HL-60 (cell line): ENCODE data around the gene DSG1.
"Not testable (repeated sequence)": the region's sequence is repeated elsewhere in the genome, so short reads cannot be mapped to it uniquely, and the experiment has no call there.

Source experiments
- DNase-seq, 2 experiments: peaks; one replicate each; pipeline ENCODE4 v3.0.0-alpha.2; 2010 to 2020; ENCODE audit warnings: low read depth in 1 of 2, low spot score in 1 of 2
- H3K27ac ChIP-seq: fragments of 250-450 bp; sonication (Bioruptor Pico); replicated peaks from 2 replicates; pipeline ENCODE4 v1.5.1; 2020; ENCODE audit warnings: mild to moderate bottlenecking, moderate library complexity
- H3K27me3 ChIP-seq: fragments of 250-450 bp; sonication (Bioruptor Pico); 2 replicates; pipeline ENCODE4 v1.5.1; 2021; ENCODE audit warnings: mild to moderate bottlenecking, moderate library complexity; ENCODE audit not compliant: insufficient read depth, poor library complexity, severe bottlenecking
- H3K4me3 ChIP-seq: replicated peaks from 2 replicates; pipeline ENCODE4 v1.5.1; 2011; ENCODE audit warnings: mild to moderate bottlenecking, control low read depth, low read length; ENCODE audit not compliant: insufficient read depth
- GABPA ChIP-seq: IDR thresholded peaks from 2 replicates; pipeline ENCODE4 v1.6.1; 2012; ENCODE audit warnings: low read depth
- POLR2AphosphoS5 ChIP-seq: IDR thresholded peaks from 2 replicates; pipeline ENCODE4 v1.6.1; 2012; ENCODE audit warnings: low read depth
- SPI1 ChIP-seq: IDR thresholded peaks from 2 replicates; pipeline ENCODE4 v1.6.1; 2012; ENCODE audit warnings: low read depth, mild to moderate bottlenecking, borderline replicate concordance
- TF ChIP-seq, protein P1 (sequence below): IDR thresholded peaks from one replicate; pipeline ENCODE4 v1.5.1; 2011; ENCODE audit warnings: low read length, control low read depth, inconsistent platforms; ENCODE audit not compliant: insufficient read depth
- TF ChIP-seq, protein P2 (sequence below): IDR thresholded peaks from 2 replicates; pipeline ENCODE4 v1.6.1; 2012; ENCODE audit warnings: low read depth; ENCODE audit not compliant: insufficient replicate concordance

The DSG1 gene

DNA sequence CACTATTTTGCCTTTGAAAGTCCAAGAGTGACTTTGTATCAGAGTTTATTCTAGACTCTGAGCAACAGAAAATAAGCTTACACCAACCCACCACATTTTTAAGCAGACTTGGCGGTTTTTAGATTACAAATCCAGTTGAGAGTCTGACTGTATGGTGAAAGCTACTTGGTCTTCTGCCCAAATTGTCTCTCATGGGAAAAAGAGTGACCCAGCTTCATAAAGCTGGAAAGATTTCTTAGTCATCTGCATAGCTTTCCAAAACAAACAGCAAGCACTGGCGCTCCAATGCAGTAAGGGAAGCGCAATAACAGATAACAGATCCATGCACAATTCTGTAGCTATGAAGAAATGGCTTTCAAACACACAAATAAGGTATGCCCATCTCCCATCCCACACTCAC, 7.1 kb downstream of the DSG1 start:
- no peak for DNase-seq
- Histone ChIP-seq H3K4me3 (no peak overlapping the region), H3K27ac (no peak overlapping the region), H3K27me3 (peaks cover 5% of the 10 kb centered on the region)
- no peak for TF ChIP-seq POLR2AphosphoS5
- TF ChIP-seq, protein P1, sequence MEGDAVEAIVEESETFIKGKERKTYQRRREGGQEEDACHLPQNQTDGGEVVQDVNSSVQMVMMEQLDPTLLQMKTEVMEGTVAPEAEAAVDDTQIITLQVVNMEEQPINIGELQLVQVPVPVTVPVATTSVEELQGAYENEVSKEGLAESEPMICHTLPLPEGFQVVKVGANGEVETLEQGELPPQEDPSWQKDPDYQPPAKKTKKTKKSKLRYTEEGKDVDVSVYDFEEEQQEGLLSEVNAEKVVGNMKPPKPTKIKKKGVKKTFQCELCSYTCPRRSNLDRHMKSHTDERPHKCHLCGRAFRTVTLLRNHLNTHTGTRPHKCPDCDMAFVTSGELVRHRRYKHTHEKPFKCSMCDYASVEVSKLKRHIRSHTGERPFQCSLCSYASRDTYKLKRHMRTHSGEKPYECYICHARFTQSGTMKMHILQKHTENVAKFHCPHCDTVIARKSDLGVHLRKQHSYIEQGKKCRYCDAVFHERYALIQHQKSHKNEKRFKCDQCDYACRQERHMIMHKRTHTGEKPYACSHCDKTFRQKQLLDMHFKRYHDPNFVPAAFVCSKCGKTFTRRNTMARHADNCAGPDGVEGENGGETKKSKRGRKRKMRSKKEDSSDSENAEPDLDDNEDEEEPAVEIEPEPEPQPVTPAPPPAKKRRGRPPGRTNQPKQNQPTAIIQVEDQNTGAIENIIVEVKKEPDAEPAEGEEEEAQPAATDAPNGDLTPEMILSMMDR: no peak
- TF ChIP-seq, protein P2, sequence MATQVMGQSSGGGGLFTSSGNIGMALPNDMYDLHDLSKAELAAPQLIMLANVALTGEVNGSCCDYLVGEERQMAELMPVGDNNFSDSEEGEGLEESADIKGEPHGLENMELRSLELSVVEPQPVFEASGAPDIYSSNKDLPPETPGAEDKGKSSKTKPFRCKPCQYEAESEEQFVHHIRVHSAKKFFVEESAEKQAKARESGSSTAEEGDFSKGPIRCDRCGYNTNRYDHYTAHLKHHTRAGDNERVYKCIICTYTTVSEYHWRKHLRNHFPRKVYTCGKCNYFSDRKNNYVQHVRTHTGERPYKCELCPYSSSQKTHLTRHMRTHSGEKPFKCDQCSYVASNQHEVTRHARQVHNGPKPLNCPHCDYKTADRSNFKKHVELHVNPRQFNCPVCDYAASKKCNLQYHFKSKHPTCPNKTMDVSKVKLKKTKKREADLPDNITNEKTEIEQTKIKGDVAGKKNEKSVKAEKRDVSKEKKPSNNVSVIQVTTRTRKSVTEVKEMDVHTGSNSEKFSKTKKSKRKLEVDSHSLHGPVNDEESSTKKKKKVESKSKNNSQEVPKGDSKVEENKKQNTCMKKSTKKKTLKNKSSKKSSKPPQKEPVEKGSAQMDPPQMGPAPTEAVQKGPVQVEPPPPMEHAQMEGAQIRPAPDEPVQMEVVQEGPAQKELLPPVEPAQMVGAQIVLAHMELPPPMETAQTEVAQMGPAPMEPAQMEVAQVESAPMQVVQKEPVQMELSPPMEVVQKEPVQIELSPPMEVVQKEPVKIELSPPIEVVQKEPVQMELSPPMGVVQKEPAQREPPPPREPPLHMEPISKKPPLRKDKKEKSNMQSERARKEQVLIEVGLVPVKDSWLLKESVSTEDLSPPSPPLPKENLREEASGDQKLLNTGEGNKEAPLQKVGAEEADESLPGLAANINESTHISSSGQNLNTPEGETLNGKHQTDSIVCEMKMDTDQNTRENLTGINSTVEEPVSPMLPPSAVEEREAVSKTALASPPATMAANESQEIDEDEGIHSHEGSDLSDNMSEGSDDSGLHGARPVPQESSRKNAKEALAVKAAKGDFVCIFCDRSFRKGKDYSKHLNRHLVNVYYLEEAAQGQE: no peak

DNA sequence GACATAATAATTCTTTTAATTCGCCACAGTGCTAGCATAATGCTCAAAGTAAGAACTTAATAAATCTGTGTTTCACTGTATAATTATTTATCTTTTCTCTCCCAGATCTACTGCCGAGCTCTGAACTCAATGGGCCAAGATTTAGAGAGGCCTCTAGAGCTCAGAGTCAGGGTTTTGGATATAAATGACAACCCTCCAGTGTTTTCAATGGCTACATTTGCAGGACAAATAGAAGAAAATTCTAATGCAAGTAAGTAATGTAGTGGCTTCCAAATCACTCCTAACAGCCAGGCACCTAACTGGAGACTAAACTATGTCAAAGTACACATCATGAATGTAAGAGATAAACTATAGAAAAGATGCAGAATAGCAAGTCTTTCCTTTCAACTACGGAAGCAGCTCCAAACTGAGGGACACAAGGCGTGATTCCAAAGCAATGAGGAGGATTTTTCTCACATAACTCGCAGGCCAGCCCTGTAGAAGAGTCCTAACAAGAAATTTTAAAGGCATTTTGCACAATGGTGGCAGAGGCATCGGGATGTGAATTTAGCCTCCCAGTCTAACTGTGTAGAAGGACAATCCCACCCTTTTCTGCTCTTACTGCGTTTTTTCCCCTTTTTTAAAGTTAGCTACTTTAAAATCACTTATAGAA, 12.0 kb downstream of the DSG1 start:
- Histone ChIP-seq H3K4me3 (no peak overlapping the region), H3K27me3 (peaks cover 3% of the 10 kb centered on the region), H3K27ac (no peak overlapping the region)
- DNase-seq: no peak
- TF ChIP-seq GABPA (no peak), POLR2AphosphoS5 (no peak), SPI1 (no peak)
- TF ChIP-seq, protein P2: no peak
- TF ChIP-seq, protein P1: no peak

DNA sequence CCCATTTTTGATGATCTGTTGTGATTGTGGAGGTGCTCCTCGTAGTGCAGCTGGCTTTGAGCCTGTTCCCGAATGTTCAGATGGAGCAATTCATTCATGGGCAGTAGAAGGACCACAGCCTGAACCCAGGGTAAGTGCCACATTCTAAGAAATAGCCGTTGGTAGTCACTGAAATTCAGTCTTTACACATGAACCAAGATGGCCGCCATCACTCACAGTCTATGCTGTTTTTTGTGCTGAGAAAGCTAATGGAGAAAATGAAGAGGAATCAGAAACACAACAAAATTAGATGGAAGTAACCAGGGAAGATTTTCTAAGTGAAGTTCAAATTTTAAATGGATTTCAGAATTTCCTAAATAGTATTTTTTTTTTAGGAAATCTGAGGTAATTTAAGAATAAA, 25.5 kb downstream of the DSG1 start:
- TF ChIP-seq, protein P2: no peak
- TF ChIP-seq POLR2AphosphoS5 (no peak), GABPA (no peak), SPI1 (no peak)
- TF ChIP-seq, protein P1: no peak
- H3K27ac ChIP-seq: no peak overlapping the region
- no peak for DNase-seq
- H3K27me3 ChIP-seq: no peaks in the 10 kb centered on the region
- H3K4me3 ChIP-seq: no peak overlapping the region

DNA sequence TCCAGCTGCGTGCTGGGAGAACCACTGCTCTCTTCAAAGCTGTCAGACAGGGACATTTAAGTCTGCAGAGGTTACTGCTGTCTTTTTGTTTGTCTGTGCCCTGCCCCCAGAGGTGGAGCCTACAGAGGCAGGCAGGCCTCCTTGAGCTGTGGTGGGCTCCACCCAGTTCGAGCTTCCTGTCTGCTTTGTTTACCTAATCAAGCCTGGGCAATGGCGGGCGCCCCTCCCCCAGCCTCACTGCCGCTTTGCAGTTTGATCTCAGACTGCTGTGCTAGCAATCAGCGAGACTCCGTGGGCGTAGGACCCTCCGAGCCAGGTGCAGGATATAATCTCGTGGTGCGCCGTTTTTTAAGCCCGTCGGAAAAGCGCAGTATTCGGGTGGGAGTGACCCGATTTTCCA, 35.4 kb downstream of the DSG1 start:
- H3K27me3 ChIP-seq, H3K4me3 ChIP-seq, H3K27ac ChIP-seq, DNase-seq: not testable (repeated sequence)
